Vagina (tissue), 2 donors: ENCODE data around the gene OR2Y1. TPM values are rescaled to one million over a fixed set of nuclear protein-coding genes. Genes with fewer than 3 reads are reported as not detected.

Experiments used
- DNase-seq, 2 donors: peaks; one replicate each; pipeline ENCODE4 v3.0.0-alpha.2; 2017; ENCODE audit errors: extremely low spot score in 2 of 2
- H3K27ac ChIP-seq: fragments of 200-600 bp; sonication (generic); one replicate; pipeline ENCODE4 v1.5.1; 2019
- H3K27me3 ChIP-seq: fragments of 200-600 bp; sonication (generic); one replicate; pipeline ENCODE4 v1.5.1; 2019
- H3K36me3 ChIP-seq, 2 donors: fragments of 200-600 bp; sonication (generic); one replicate each; pipeline ENCODE4 v1.5.1; 2017 to 2019
- H3K4me1 ChIP-seq: fragments of 200-600 bp; sonication (generic); one replicate; pipeline ENCODE4 v1.5.1; 2019
- H3K4me3 ChIP-seq, 2 donors: fragments of 200-600 bp; sonication (generic); 1 replicate in 1 of 2; 2 replicates in 1 of 2; pipeline ENCODE4 v1.5.1; 2016 to 2019
- H3K9me3 ChIP-seq: fragments of 200-600 bp; sonication (generic); one replicate; pipeline ENCODE4 v1.5.1; 2019
- POLR2A ChIP-seq, 2 donors: fragments of 450-650 bp; IDR thresholded peaks; one replicate each; pipeline ENCODE4 v1.6.1; 2017; ENCODE audit warnings: antibody characterized with exemption in 2 of 2, mild to moderate bottlenecking in 2 of 2, moderate library complexity in 2 of 2
- POLR2AphosphoS5 ChIP-seq, 2 donors: sonication (generic); formaldehyde crosslinking; IDR thresholded peaks; one replicate each; pipeline ENCODE4 v1.9.0; 2017; ENCODE audit warnings: antibody characterized with exemption in 2 of 2, mild to moderate bottlenecking in 2 of 2, low read depth in 1 of 2; ENCODE audit not compliant: insufficient read depth in 1 of 2
- intact Hi-C: fragments of 100-400 bp; cut with DNase I; formaldehyde crosslinking; loops from one replicate; pipeline ENCODE4 v1.15.1; 2023
- total RNA-seq: library from RNA; depleted of rRNA; stranded (reverse); fragments of >200 nt; gene quantifications from one replicate; pipeline ENCODE4 v1.2.3, GENCODE V29; 2016
- TF ChIP-seq, protein P1 (sequence below), 3 experiments: fragments of 450-650 bp in 2 of 3; fragments of 200-600 bp in 1 of 3; sonication (generic) in 1 of 3; IDR thresholded peaks; one replicate each; pipeline ENCODE4 v1.5.1; 2017 to 2019; ENCODE audit warnings: antibody characterized with exemption in 3 of 3, mild to moderate bottlenecking in 2 of 3, moderate library complexity in 2 of 3

Gene OR2Y1
- total RNA-seq, 1 donor from 2014 or later: not detected

DNA sequence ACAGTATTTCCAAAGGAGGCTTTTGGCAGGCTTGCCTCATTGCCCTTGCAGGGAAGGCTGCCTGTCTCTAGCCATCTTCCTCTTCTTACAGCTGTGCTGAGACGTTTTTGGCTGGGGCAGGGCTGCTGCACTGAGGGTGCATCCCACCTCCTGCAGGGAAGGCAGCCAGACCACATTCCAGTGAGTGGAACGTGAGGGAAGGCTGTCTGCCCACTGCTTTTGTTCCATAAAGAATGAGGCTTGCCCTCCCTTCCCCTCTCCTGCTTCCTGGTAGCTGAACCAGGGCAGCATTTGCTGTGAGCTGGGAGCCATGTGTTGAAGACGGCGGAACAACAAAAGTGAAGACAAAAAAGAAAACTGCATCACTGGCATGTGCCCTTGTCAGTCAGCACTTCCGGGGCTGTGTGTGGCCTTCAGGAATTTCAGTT lies 46.0 kb upstream of the OR2Y1 start:
- Histone ChIP-seq H3K4me3 (no peak overlapping the region), H3K9me3 (no peaks in the 10 kb centered on the region), H3K4me1 (peaks cover 45% of the 10 kb centered on the region), H3K27ac (peak overlapping the region; percentile 81), H3K27me3 (no peaks in the 10 kb centered on the region), H3K36me3 (peaks cover 0 to 13% of the 10 kb centered on the region in 2 donors)
- DNase-seq: peak in 1 of 2 donors; percentile 77
- no peak for TF ChIP-seq POLR2AphosphoS5 (IDR thresholded peaks at IDR 0.05; ENCODE audit: insufficient read depth in 1 of 2, low read depth in 1 of 2)
- no peak for TF ChIP-seq POLR2A (IDR thresholded peaks at IDR 0.05)
- TF ChIP-seq, protein P1, sequence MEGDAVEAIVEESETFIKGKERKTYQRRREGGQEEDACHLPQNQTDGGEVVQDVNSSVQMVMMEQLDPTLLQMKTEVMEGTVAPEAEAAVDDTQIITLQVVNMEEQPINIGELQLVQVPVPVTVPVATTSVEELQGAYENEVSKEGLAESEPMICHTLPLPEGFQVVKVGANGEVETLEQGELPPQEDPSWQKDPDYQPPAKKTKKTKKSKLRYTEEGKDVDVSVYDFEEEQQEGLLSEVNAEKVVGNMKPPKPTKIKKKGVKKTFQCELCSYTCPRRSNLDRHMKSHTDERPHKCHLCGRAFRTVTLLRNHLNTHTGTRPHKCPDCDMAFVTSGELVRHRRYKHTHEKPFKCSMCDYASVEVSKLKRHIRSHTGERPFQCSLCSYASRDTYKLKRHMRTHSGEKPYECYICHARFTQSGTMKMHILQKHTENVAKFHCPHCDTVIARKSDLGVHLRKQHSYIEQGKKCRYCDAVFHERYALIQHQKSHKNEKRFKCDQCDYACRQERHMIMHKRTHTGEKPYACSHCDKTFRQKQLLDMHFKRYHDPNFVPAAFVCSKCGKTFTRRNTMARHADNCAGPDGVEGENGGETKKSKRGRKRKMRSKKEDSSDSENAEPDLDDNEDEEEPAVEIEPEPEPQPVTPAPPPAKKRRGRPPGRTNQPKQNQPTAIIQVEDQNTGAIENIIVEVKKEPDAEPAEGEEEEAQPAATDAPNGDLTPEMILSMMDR (IDR thresholded peaks at IDR 0.05): no peak
- intact Hi-C loops: loop anchor here (5.0 kb wide), 1 partner anchor 76 kb away; the partner anchor contains the start of gene ZFP62

DNA sequence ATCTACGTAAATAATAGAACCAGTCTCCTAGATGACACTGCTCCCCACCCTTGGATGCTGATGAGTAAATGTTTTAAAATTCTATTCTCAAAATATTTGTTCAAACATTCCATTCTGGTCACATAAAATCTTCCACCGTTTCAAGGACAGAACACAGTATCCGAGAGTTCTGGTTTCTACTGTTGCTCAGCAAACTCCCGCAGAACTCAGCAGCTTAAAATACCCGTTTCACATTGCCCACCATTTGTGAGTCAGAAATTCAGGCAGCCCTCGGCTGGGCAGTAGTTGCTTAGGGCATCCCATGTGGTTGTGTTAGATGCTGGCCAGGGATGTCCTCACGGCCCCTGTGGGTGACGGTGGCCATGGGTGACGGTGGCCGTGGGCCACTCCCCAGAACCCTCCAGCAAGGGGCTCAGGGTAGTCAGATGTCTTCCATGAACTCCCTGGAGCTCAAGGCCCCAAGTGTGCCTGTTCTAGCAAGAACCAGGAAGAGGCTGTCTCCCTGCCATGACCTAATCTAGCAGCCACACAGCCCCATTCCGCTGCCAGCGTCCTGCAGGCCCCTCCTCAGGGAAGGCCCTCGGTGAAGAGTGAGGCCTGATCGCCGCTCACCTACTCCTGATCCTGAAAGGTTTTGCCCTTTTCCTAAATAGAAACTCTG lies 45.4 kb upstream of the OR2Y1 start:
- TF ChIP-seq POLR2AphosphoS5 (IDR thresholded peaks at IDR 0.05; ENCODE audit: insufficient read depth in 1 of 2, low read depth in 1 of 2) (peak in 1 of 2 donors; percentile 32), POLR2A (IDR thresholded peaks at IDR 0.05) (no peak)
- TF ChIP-seq, protein P1 (IDR thresholded peaks at IDR 0.05): no peak
- no peak overlapping the region for H3K4me3 ChIP-seq
- peaks cover 44% of the 10 kb centered on the region for H3K4me1 ChIP-seq

DNA sequence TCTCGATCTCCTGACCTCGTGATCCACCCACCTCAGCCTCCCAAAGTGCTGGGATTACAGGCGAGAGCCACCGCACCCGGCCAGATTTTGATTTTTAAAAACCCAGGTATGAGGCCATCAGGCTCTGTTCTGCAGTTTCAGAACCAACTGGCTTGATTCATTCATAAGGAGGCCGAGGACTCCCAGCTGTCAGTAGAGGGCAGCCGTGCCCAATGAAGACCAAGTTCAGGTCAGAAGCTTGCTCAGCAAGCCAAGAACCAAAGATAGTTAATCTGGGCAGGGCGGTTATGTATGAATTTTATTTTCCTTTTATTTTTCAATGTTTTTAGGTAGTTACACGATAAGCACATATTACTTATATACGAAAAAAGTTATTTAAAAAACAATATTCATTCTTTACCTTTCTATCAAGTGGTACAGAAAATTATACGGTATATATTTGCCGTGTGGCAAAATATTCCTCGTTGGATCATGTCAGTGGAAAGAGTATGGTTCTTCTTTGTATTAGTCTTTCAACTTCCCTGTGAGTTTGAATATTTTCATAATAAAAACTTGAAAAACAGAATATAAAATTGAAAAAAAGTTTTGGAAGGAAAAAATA lies 44.7 kb upstream of the OR2Y1 start:
- H3K27ac ChIP-seq: peak overlapping the region; percentile 81
- intact Hi-C loops: loop anchor here (5.0 kb wide), 1 partner anchor 78 kb away; the partner anchor contains the start of gene ZFP62
- H3K4me3 ChIP-seq: no peak overlapping the region
- TF ChIP-seq POLR2AphosphoS5 (IDR thresholded peaks at IDR 0.05; ENCODE audit: insufficient read depth in 1 of 2, low read depth in 1 of 2) (peak in 1 of 2 donors; percentile 18), POLR2A (IDR thresholded peaks at IDR 0.05) (no peak)
- TF ChIP-seq, protein P1 (IDR thresholded peaks at IDR 0.05): peak; percentile 31 to 63 (median 38)
- H3K9me3 ChIP-seq: no peaks in the 10 kb centered on the region
- no peaks in the 10 kb centered on the region for H3K27me3 ChIP-seq
- H3K4me1 ChIP-seq: peaks cover 44% of the 10 kb centered on the region
- peaks cover 0 to 3% of the 10 kb centered on the region in 2 donors for H3K36me3 ChIP-seq
- peak in 1 of 2 donors; percentile 40 for DNase-seq

More for the DNA sequence above, 45.4 kb upstream of the OR2Y1 start:
- peak overlapping the region; percentile 81 for H3K27ac ChIP-seq
- H3K27me3 ChIP-seq: no peaks in the 10 kb centered on the region
- peak in 1 of 2 donors; percentile 92 for DNase-seq
- no peaks in the 10 kb centered on the region for H3K9me3 ChIP-seq
- intact Hi-C loops: loop anchor here (5.0 kb wide), 1 partner anchor 77 kb away; the partner anchor contains the start of gene ZFP62
- H3K36me3 ChIP-seq: peaks cover 0 to 9% of the 10 kb centered on the region in 2 donors

DNA sequence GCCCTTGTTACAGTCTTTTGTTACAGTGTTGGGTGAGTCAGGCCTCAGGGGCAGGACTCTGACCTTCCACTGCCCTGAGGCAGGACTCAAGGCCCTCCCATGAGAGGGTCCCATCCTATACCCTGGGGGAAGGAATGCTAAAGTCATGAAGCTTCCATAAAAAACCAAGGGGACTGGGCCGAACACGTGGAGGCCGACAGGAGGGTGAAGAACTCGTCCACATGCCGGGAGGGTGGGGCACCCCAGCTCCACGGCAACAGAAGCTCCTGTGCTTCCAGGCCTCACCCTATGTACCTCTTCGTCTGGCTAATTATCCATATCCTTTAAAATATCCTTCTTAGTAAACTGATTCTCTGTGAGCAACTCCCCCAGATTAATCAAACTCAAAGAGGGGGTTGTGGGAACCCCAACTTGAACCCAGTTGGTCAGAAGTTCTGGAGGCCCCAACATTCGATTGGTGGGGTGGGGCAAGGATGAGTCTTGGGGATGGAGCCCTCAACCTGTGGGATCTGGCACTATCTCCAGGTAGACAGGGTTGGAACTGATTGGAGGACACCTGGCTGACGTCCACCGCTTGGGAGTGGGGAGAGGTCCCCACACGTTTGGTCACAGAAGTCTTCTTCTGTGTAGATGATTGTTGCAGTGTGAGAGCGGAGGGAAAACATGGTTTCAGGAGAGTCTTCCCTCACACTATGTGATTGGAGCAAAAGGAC lies 43.6 kb upstream of the OR2Y1 start:
- Histone ChIP-seq H3K36me3 (no peaks in the 10 kb centered on the region), H3K4me3 (no peak overlapping the region), H3K4me1 (peaks cover 38% of the 10 kb centered on the region), H3K27me3 (no peaks in the 10 kb centered on the region), H3K9me3 (no peaks in the 10 kb centered on the region), H3K27ac (no peak overlapping the region)
- TF ChIP-seq POLR2AphosphoS5 (IDR thresholded peaks at IDR 0.05; ENCODE audit: insufficient read depth in 1 of 2, low read depth in 1 of 2) (no peak), POLR2A (IDR thresholded peaks at IDR 0.05) (no peak)
- TF ChIP-seq, protein P1 (IDR thresholded peaks at IDR 0.05): no peak
- intact Hi-C loops: no loop called here
- DNase-seq: peak in 1 of 2 donors; percentile 19
